Measurements from ENCODE around the gene GHRH.

GRCh38 chr20:37283530-37284195 lies 22.0 kb upstream of the GHRH start:
- TF ChIP-seq CTCF (IDR thresholded peaks at IDR 0.05), result no peak
- no peak for TF ChIP-seq POLR2AphosphoS5 (IDR thresholded peaks at IDR 0.05; ENCODE audit: low read depth, low read length)
- TF ChIP-seq TCF7L2 (IDR thresholded peaks at IDR 0.05; ENCODE audit: low read depth, low read length), result no peak
- TF ChIP-seq, protein P1, sequence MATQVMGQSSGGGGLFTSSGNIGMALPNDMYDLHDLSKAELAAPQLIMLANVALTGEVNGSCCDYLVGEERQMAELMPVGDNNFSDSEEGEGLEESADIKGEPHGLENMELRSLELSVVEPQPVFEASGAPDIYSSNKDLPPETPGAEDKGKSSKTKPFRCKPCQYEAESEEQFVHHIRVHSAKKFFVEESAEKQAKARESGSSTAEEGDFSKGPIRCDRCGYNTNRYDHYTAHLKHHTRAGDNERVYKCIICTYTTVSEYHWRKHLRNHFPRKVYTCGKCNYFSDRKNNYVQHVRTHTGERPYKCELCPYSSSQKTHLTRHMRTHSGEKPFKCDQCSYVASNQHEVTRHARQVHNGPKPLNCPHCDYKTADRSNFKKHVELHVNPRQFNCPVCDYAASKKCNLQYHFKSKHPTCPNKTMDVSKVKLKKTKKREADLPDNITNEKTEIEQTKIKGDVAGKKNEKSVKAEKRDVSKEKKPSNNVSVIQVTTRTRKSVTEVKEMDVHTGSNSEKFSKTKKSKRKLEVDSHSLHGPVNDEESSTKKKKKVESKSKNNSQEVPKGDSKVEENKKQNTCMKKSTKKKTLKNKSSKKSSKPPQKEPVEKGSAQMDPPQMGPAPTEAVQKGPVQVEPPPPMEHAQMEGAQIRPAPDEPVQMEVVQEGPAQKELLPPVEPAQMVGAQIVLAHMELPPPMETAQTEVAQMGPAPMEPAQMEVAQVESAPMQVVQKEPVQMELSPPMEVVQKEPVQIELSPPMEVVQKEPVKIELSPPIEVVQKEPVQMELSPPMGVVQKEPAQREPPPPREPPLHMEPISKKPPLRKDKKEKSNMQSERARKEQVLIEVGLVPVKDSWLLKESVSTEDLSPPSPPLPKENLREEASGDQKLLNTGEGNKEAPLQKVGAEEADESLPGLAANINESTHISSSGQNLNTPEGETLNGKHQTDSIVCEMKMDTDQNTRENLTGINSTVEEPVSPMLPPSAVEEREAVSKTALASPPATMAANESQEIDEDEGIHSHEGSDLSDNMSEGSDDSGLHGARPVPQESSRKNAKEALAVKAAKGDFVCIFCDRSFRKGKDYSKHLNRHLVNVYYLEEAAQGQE (IDR thresholded peaks at IDR 0.05; ENCODE audit: insufficient read depth in 1 of 2, low read depth in 2 of 2, low read length in 1 of 2), result no peak
- TF ChIP-seq SIN3A (IDR thresholded peaks at IDR 0.05; ENCODE audit: borderline replicate concordance, insufficient read depth, low read depth, low read length), result no peak
